Globus pallidus (tissue), 1 donor: ENCODE data around the gene SHANK2.
"Not testable (repeated sequence)": the region's sequence is repeated elsewhere in the genome, so short reads cannot be mapped to it uniquely, and the experiment has no call there.

Experiments
- DNase-seq: peaks from one replicate; pipeline ENCODE4 v3.0.0-alpha.2; 2015; ENCODE audit warnings: low spot score

Gene SHANK2

DNA sequence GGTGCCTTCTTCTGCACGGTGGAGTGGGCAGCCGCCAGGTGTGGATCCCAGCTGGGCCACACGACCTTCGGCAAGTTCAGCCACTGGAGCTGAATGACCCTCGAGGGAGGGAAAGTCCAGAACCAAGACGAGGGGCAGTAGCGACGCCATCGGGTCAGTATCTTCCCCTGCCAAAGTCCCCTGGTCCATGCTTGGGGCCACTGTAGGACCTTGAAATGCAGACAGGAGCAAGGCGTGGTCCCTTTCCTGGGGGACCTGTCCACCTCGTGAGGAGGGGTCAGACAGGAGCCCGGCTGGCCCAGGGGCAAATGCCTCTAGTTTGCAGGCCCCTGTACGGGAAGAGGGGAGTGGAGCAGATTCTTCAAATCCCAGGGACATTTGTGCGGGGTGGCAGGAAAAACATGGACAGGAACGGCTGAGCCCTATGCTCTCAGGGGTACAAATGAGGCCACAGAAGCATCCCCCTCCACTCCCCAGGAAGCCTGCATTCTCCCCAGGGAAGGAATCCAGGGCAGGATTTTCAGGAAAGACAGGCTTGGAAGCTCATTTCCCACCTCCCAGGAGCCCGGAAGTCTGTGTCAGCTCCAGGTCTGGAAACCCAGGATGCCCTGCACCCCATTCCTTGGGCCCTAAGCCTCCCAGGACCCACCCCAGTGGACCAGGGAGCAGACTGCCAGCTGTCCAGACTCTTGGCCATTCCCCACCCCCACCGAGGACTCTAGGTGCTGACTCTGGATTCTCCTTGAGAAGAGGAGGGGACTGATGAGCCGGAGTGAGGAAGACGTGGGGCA, 6.6 kb downstream of the SHANK2 start:
- no peak for DNase-seq

DNA sequence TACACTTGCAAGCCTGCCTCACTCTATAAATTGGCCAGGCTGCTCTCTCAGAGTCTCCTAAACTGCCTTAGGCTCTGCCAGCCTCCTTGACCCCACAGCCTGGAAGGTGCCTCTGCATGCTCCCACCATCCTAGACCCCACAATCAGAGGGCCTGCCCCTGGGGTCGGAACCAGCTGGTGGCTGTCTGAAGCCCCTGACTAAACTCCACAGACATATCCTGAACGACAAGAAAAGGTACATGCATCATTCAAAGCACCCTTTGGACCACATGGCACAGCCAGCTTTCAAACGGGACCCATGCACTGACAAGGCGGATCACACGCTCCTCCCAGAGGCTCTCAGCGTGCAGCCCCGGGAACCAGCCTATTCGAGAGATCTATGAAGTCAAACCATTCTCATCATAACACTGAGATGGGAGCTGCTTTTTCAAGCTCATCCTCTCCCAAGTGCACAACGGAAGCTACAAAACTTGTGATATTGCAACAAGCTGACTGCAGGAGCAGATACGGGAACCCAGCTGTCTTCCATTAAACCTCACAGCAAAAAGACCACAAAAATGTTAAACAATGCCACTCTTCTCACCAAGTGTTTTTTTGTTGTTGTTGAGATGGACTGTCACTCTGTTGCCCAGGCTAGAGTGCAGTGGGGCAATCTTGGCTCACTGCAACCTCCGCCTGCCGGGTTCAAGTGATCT, 8.1 kb downstream of the SHANK2 start:
- no peak for DNase-seq

- no peak for DNase-seq
Observed at GRCh38 chr11:71242391-71242790, 10.0 kb downstream of the SHANK2 start.

GRCh38 chr11:71241721-71242259, 10.6 kb downstream of the SHANK2 start:
- DNase-seq: no peak

GRCh38 chr11:71240865-71241691, 11.3 kb downstream of the SHANK2 start:
- no peak for DNase-seq

GRCh38 chr11:71240061-71240690, 12.2 kb downstream of the SHANK2 start:
- no peak for DNase-seq

DNA sequence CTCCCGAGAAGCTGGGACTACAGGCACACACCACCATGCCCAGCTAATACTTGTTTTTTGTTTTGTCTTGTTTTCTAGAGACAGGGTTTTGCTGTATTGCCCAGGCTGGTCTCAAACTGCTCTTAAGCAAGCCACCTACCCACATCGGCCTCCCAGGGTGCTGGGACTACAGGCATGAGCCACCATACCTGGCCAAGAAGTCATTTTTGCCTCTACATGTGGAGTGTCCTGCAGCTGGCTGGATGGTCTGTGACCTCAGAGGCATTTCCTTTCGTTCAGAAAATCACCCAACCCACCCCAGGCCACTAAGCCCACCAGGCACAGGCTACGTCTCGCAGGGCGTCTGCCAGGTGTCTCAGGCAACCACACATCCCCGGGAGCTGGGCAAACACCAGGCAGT, 12.8 kb downstream of the SHANK2 start:
- no peak for DNase-seq

DNA sequence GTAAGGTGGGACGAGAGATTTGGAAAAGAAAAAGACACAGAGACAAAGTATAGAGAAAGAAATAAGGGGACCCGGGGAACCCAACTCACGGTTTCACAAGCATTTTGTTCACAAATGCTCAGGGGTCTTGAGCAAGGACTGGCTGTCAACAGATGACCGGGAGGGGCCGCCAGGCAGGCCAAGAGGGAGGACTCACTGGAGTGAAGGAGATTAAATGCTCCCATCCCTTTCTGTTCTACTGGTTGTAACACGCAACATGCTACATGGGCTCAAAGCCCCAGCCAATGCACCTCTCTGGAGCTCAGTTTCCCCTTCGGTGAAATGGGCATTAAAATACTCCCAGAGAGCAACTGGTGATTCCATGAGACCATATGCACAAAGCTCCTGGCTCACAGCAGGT, 13.4 kb downstream of the SHANK2 start:
- no peak for DNase-seq

DNA sequence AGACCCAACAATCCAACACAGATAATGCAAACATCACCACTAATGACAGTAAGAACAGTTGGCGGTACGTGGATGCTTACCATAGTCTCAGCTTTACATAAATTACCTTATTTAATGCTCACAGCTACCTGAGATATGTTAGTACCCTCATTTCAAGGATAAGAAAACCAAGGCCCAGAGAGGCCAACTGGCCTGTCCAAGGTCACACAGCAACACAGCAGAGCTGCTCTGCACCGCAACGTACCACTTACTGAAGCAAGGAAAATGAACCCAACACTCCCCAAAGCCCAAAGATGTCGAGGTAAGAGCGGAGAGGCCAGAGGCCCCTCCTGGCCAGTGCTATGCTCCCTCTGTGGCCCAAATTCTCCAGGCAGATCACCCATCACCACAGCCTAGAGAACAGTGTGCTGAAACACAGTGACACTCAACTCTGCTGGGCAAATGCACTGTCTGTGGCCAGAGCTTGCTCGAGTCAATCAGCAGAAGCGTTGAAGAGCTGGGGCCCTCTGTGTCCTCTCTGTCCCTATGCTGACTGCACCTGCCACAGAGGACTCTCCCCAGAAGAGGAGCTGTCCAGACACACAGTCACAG, 14.0 kb downstream of the SHANK2 start:
- DNase-seq: no peak

- no peak for DNase-seq
Observed at GRCh38 chr11:71237853-71238252, 14.5 kb downstream of the SHANK2 start.

GRCh38 chr11:71236836-71237475, 15.4 kb downstream of the SHANK2 start:
- no peak for DNase-seq

GRCh38 chr11:71235719-71236118, 16.7 kb downstream of the SHANK2 start:
- no peak for DNase-seq

- DNase-seq: not testable (repeated sequence)
Observed at GRCh38 chr11:71233896-71234852, 18.2 kb downstream of the SHANK2 start.

DNA sequence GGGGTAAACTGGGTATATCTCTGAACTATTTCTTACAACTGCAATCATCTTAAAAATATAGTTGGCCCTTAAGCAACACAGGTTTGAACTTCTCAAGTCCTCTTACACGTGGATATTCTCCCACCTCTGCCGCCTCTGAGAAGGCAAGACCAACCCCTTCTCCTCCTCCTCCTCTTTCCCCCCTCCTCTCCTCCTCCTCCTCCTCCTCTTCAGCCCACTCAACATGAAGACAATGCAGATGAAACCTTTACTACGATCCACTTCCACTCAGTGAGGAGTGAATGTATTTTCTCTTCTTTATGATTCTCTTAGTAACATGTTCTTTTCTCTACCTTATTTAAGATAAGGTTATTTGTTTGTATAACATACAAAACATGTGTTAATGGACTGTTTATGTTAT, 20.0 kb downstream of the SHANK2 start:
- DNase-seq: no peak

DNA sequence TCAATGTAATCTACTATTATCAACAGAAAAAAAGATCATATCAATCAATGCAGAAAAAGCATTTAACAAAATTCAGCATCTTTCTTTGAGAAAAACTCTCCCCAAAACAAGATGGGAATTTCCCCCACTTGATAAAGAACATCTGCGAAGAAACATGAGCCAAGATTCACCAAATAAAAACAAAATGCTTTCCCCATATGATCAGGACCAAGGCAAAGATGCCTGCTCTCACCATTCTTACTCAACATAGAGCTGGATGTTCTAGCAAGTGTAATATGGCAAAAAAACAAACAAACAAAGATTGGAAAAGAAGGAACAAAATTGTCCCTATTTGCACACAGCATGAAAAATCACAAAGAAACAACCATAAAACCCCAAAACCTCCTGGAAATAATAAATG, 23.4 kb downstream of the SHANK2 start:
- no peak for DNase-seq

DNA sequence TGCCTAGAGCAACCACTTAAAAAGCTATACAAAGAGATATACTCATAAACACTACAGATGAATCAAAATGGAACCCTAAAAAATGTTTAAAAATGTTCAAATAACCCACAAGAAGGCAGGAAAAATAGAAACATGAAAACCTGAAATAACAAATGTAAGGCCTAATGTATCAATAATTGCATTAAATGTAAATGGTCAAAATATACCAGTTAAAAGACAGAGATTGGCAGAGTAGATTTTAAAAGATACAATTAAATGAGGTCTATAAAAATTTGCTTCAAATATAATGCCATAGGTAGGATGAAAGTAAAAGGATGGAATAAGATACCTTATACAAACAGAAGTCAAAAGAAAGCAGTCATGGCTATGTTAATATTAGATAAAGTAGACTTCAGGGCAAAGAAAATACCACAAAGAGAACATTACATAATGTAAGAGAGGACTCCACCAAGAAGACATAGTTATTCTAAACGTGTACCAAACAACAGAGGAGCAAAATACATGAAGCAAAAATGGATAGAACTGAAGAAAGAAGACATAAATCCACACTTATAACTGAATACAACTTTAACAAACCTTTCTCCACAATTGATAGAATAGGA, 25.2 kb downstream of the SHANK2 start:
- no peak for DNase-seq

- DNase-seq: no peak
Observed at GRCh38 chr11:71223671-71224660, 28.4 kb downstream of the SHANK2 start.

DNA sequence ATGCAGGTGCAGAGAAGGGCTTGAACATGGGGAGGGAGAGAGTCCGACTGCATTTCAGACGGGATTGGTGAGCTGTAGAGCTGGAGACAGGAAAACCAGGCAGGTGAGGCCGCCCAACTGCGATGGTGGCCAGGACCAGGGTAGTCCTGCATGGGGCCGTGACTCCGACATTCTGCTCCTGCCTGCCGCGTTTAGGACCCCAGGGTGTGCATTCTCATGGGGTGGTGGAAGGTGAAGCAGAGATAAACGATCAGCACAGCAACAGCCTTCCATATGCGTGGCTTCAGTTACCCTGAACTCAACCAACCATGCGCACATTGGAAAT, 29.3 kb downstream of the SHANK2 start:
- no peak for DNase-seq
